ENCODE measurements around the gene C11orf87. TPM values are rescaled to one million over a fixed set of nuclear protein-coding genes. Genes with fewer than 3 reads are reported as not detected.

C11orf87 gene
- 0.13 and 0.43 TPM in 2 replicates for total RNA-seq

GRCh38 chr11:109421981-109422869, at the start of gene C11orf87:
Gene C11orf87, plus strand, starts transcription at chr11:109422190. Its CDS starts 1,444 bp downstream, at chr11:109423634.

